Trophoblast cell (in vitro differentiated cells and primary cell): ENCODE results near the gene TFPT.

Experiments used
- DNase-seq, 2 donors: peaks; one replicate each; pipeline ENCODE4 v3.0.0-alpha.2; 2016
- H2AFZ ChIP-seq: 2 replicates; pipeline ENCODE4 v1.6.1; 2013; ENCODE audit warnings: low read length, moderate library complexity, mild to moderate bottlenecking; ENCODE audit not compliant: insufficient read depth, poor library complexity
- H2AK5ac ChIP-seq: 2 replicates; pipeline ENCODE4 v1.6.1; 2013; ENCODE audit warnings: mild to moderate bottlenecking, low read length
- H2BK120ac ChIP-seq: 2 replicates; pipeline ENCODE4 v1.6.1; 2013; ENCODE audit warnings: low read length, mild to moderate bottlenecking, moderate library complexity; ENCODE audit not compliant: insufficient read depth, poor library complexity
- H2BK12ac ChIP-seq: 2 replicates; pipeline ENCODE4 v1.6.1; 2013; ENCODE audit warnings: mild to moderate bottlenecking, low read length, moderate library complexity
- H2BK5ac ChIP-seq: 2 replicates; pipeline ENCODE4 v1.6.1; 2013; ENCODE audit warnings: low read length, low read depth, moderate library complexity, mild to moderate bottlenecking; ENCODE audit not compliant: poor library complexity
- H3K14ac ChIP-seq: 2 replicates; pipeline ENCODE4 v1.6.1; 2013; ENCODE audit warnings: mild to moderate bottlenecking, low read length
- H3K18ac ChIP-seq: 2 replicates; pipeline ENCODE4 v1.6.1; 2013; ENCODE audit warnings: mild to moderate bottlenecking, low read length
- H3K23ac ChIP-seq: 2 replicates; pipeline ENCODE4 v1.6.1; 2013; ENCODE audit warnings: low read length
- H3K27ac ChIP-seq: 2 replicates; pipeline ENCODE4 v1.5.1; 2013; ENCODE audit warnings: low read depth, mild to moderate bottlenecking, inconsistent platforms, low read length, moderate library complexity
- H3K27me3 ChIP-seq: 2 replicates; pipeline ENCODE4 v1.6.1; 2013; ENCODE audit warnings: inconsistent platforms, mild to moderate bottlenecking, low read length, moderate library complexity; ENCODE audit not compliant: insufficient read depth
- H3K36me3 ChIP-seq, 2 experiments: 1 replicate in 1 of 2; 2 replicates in 1 of 2; pipeline ENCODE4 v1.6.1; 2013; ENCODE audit warnings: low read length in 2 of 2, mild to moderate bottlenecking in 2 of 2, moderate library complexity in 1 of 2; ENCODE audit not compliant: insufficient read depth in 2 of 2, control insufficient read depth in 1 of 2
- H3K4ac ChIP-seq: 2 replicates; pipeline ENCODE4 v1.6.1; 2013; ENCODE audit warnings: low read depth, mild to moderate bottlenecking, low read length, moderate library complexity
- H3K4me1 ChIP-seq, 2 experiments: 1 replicate in 1 of 2; 2 replicates in 1 of 2; pipeline ENCODE4 v1.6.1; 2013; ENCODE audit warnings: low read length in 2 of 2, mild to moderate bottlenecking in 2 of 2, moderate library complexity in 1 of 2; ENCODE audit not compliant: insufficient read depth in 2 of 2, control insufficient read depth in 1 of 2
- H3K4me2 ChIP-seq: 2 replicates; pipeline ENCODE4 v1.6.1; 2013; ENCODE audit warnings: inconsistent platforms, mild to moderate bottlenecking, low read length, moderate library complexity
- H3K4me3 ChIP-seq: 2 replicates; pipeline ENCODE4 v1.5.1; 2013; ENCODE audit warnings: mild to moderate bottlenecking, low read depth, low read length, inconsistent platforms
- H3K79me1 ChIP-seq: one replicate; pipeline ENCODE4 v1.6.1; 2013; ENCODE audit warnings: low read length
- H3K79me2 ChIP-seq: 2 replicates; pipeline ENCODE4 v1.6.1; 2013; ENCODE audit warnings: low read length, mild to moderate bottlenecking; ENCODE audit not compliant: control insufficient read depth, insufficient read depth, poor library complexity
- H3K9ac ChIP-seq: 2 replicates; pipeline ENCODE4 v1.6.1; 2013; ENCODE audit warnings: mild to moderate bottlenecking, low read length
- H3K9me3 ChIP-seq: 2 replicates; pipeline ENCODE4 v1.6.1; 2013; ENCODE audit warnings: low read depth, mild to moderate bottlenecking, control low read depth, inconsistent platforms, low read length; ENCODE audit not compliant: insufficient read depth
- H4K12ac ChIP-seq: 2 replicates; pipeline ENCODE4 v1.6.1; 2013; ENCODE audit warnings: low read depth, mild to moderate bottlenecking, low read length, moderate library complexity
- H4K8ac ChIP-seq: 2 replicates; pipeline ENCODE4 v1.6.1; 2013; ENCODE audit warnings: low read depth, mild to moderate bottlenecking, low read length, moderate library complexity
- H4K91ac ChIP-seq: one replicate; pipeline ENCODE4 v1.6.1; 2013; ENCODE audit warnings: low read depth, mild to moderate bottlenecking, low read length, moderate library complexity
- WGBS: extraction: QIAGEN DNeasy Blood & Tissue Kit; methylation state at CpG from one replicate; pipeline ENCODE4 v1.1.7; 2013; ENCODE audit warnings: missing lambda C conversion rate; ENCODE audit not compliant: insufficient read length, insufficient coverage; ENCODE audit errors: extremely low coverage; 5-methylcytosine and 5-hydroxymethylcytosine counted together

The TFPT gene

GRCh38 chr19:54133957-54134590 is 18.6 kb upstream of the TFPT start:
- no peak overlapping the region for H3K23ac ChIP-seq
- no peak overlapping the region for H2AFZ ChIP-seq
- no peak overlapping the region for H4K91ac ChIP-seq
- H2AK5ac ChIP-seq, result no peak overlapping the region
- H3K79me1 ChIP-seq, result peaks cover 8% of the 10 kb centered on the region
- peak overlapping the region; percentile 0 for H3K4me3 ChIP-seq
- H3K14ac ChIP-seq, result no peak overlapping the region
- peaks cover 3% of the 10 kb centered on the region for H3K9me3 ChIP-seq
- no peak overlapping the region for H2BK12ac ChIP-seq
- no peak for DNase-seq
- no peak overlapping the region for H2BK5ac ChIP-seq
- no peaks in the 10 kb centered on the region for H3K27me3 ChIP-seq
- H3K4me1 ChIP-seq, result peaks cover 10 to 11% of the 10 kb centered on the region in 2 experiments
- no peak overlapping the region for H2BK120ac ChIP-seq
- H3K9ac ChIP-seq, result no peak overlapping the region
- H3K4ac ChIP-seq, result no peak overlapping the region
- H4K12ac ChIP-seq, result no peak overlapping the region
- no peak overlapping the region for H4K8ac ChIP-seq
- no CpG with 5 or more reads among the region's 2 CpGs for WGBS
- H3K27ac ChIP-seq, result no peak overlapping the region
- no peak overlapping the region for H3K4me2 ChIP-seq
- peaks cover 15% of the 10 kb centered on the region for H3K79me2 ChIP-seq
- H3K18ac ChIP-seq, result no peak overlapping the region
- peaks cover 25 to 36% of the 10 kb centered on the region in 2 experiments for H3K36me3 ChIP-seq

GRCh38 chr19:54133312-54133956 is 18.0 kb upstream of the TFPT start:
- H3K9me3 ChIP-seq, result peaks cover 3% of the 10 kb centered on the region
- peaks cover 4 to 6% of the 10 kb centered on the region in 2 experiments for H3K4me1 ChIP-seq
- H2AK5ac ChIP-seq, result no peak overlapping the region
- H2BK12ac ChIP-seq, result no peak overlapping the region
- no peak overlapping the region for H3K23ac ChIP-seq
- H3K4me3 ChIP-seq, result peak overlapping the region; percentile 0
- H3K9ac ChIP-seq, result no peak overlapping the region
- H3K79me1 ChIP-seq, result peaks cover 8% of the 10 kb centered on the region
- H3K79me2 ChIP-seq, result peaks cover 8% of the 10 kb centered on the region
- H2BK5ac ChIP-seq, result no peak overlapping the region
- DNase-seq, result no peak
- H4K91ac ChIP-seq, result no peak overlapping the region
- no peaks in the 10 kb centered on the region for H3K27me3 ChIP-seq
- H4K8ac ChIP-seq, result no peak overlapping the region
- WGBS, result no CpG with 5 or more reads among the region's 10 CpGs
- H3K27ac ChIP-seq, result no peak overlapping the region
- no peak overlapping the region for H3K18ac ChIP-seq
- peaks cover 31 to 36% of the 10 kb centered on the region in 2 experiments for H3K36me3 ChIP-seq
- H3K4me2 ChIP-seq, result no peak overlapping the region
- H4K12ac ChIP-seq, result no peak overlapping the region
- H3K14ac ChIP-seq, result no peak overlapping the region
- H2AFZ ChIP-seq, result no peak overlapping the region
- H2BK120ac ChIP-seq, result no peak overlapping the region
- no peak overlapping the region for H3K4ac ChIP-seq

- H2AK5ac ChIP-seq, result no peak overlapping the region
- no peak for DNase-seq
- H3K27ac ChIP-seq, result no peak overlapping the region
- no peak overlapping the region for H2BK120ac ChIP-seq
- no peak overlapping the region for H2AFZ ChIP-seq
- H3K4me2 ChIP-seq, result no peak overlapping the region
- H3K9me3 ChIP-seq, result peaks cover 3% of the 10 kb centered on the region
- H3K4me3 ChIP-seq, result no peak overlapping the region
- H3K79me2 ChIP-seq, result no peaks in the 10 kb centered on the region
- no peak overlapping the region for H4K91ac ChIP-seq
- no peak overlapping the region for H4K8ac ChIP-seq
- no peak overlapping the region for H3K9ac ChIP-seq
- WGBS, result no CpG with 5 or more reads among the region's 20 CpGs
- no peak overlapping the region for H3K14ac ChIP-seq
- no peak overlapping the region for H2BK12ac ChIP-seq
- H3K23ac ChIP-seq, result no peak overlapping the region
- no peaks in the 10 kb centered on the region for H3K4me1 ChIP-seq
- no peak overlapping the region for H3K4ac ChIP-seq
- no peak overlapping the region for H4K12ac ChIP-seq
- no peak overlapping the region for H3K18ac ChIP-seq
- H3K79me1 ChIP-seq, result no peaks in the 10 kb centered on the region
- no peak overlapping the region for H2BK5ac ChIP-seq
- no peaks in the 10 kb centered on the region for H3K27me3 ChIP-seq
- H3K36me3 ChIP-seq, result peaks cover 67 to 68% of the 10 kb centered on the region in 2 experiments
Observed at GRCh38 chr19:54129617-54129996, 14.2 kb upstream of the TFPT start.

GRCh38 chr19:54128796-54129616 is 13.5 kb upstream of the TFPT start:
- Histone ChIP-seq H3K14ac (no peak overlapping the region), H3K9ac (no peak overlapping the region), H3K36me3 (peaks cover 73 to 74% of the 10 kb centered on the region in 2 experiments), H3K4me2 (no peak overlapping the region), H3K18ac (no peak overlapping the region), H2BK12ac (no peak overlapping the region), H2AK5ac (no peak overlapping the region), H4K8ac (no peak overlapping the region), H2AFZ (no peak overlapping the region), H3K4me1 (no peaks in the 10 kb centered on the region), H3K23ac (no peak overlapping the region), H3K27ac (no peak overlapping the region), H3K4ac (no peak overlapping the region), H3K9me3 (peaks cover 3% of the 10 kb centered on the region), H4K91ac (no peak overlapping the region), H4K12ac (no peak overlapping the region), H3K27me3 (no peaks in the 10 kb centered on the region), H2BK5ac (no peak overlapping the region), H3K4me3 (no peak overlapping the region), H2BK120ac (no peak overlapping the region), H3K79me1 (no peaks in the 10 kb centered on the region), H3K79me2 (no peaks in the 10 kb centered on the region)
- no peak for DNase-seq
- no CpG with 5 or more reads among the region's 41 CpGs for WGBS
